CD4-positive, alpha-beta T cell treated with Interleukin-10 for 1 hour (primary cell): ENCODE results near the gene MIB2.
"Not testable (repeated sequence)": the region's sequence is repeated elsewhere in the genome, so short reads cannot be mapped to it uniquely, and the experiment has no call there.

ENCODE experiments used
- DNase-seq: peaks from one replicate; pipeline ENCODE4 v3.0.0-alpha.2; 2020

The MIB2 gene

GRCh38 chr1:1658583-1659549 lies 43.6 kb downstream of the MIB2 start, which contains the start of gene CDK11B:
Gene CDK11B, minus strand, starts transcription at chr1:1659004. Its CDS starts 1,519 bp downstream, at chr1:1657485.
- peak; percentile 96 for DNase-seq

GRCh38 chr1:1662392-1662791 lies 47.1 kb downstream of the MIB2 start:
- DNase-seq = not testable (repeated sequence)

DNA sequence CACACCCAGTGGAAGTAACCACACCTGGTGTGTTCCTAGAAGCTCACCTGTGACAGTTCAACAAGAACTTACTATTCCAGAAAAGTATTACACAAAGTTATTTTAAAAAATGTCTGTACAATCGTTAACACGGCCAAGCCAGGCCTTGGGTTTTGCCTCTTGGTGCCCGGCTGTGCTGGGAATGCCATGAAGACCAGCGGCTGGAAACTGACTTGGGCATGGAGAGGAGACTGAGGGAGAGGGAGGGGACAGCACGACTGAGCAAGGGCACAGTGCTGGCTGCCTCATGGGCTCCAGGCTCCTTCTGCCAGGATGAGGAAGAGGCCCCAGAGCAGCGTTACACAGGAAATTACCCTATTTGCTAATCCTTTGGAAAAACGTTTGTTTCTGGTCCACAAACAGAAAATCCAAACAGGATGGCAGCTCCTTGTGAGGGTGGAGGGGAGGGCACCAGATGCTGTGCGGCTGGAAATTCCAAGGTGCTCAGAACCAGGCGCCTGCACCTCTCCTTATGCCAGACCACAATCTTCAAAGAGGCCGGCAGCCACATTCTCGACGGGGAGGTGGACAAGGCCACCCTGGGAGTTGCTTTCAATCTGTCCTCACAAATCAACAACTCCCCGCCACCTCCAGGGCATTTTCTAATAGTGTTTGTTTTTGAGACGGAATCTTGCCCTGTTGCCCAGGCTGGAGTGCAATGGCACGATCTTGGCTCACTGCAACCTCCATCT lies 47.7 kb downstream of the MIB2 start:
- not testable (repeated sequence) for DNase-seq

DNA sequence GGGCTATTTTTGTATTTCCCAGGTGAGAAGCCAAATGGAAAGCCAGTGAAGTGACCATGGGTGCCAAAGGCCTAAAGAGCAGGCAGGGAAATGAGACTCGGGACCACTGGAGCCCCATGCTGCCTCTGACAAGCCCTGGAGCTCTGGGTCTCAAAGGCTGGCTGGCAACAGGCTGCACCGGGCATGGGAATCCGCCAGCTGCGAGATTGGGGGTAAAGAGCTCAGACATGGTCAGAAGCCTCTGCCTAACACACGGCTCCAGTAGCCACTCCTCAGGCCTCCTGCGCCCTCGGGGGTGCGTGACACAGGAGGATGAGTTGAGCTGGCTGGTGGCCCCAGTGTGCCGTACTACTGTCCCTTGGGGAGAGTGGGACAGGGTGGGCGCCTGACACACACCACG lies 49.0 kb downstream of the MIB2 start:
- DNase-seq = not testable (repeated sequence)

DNA sequence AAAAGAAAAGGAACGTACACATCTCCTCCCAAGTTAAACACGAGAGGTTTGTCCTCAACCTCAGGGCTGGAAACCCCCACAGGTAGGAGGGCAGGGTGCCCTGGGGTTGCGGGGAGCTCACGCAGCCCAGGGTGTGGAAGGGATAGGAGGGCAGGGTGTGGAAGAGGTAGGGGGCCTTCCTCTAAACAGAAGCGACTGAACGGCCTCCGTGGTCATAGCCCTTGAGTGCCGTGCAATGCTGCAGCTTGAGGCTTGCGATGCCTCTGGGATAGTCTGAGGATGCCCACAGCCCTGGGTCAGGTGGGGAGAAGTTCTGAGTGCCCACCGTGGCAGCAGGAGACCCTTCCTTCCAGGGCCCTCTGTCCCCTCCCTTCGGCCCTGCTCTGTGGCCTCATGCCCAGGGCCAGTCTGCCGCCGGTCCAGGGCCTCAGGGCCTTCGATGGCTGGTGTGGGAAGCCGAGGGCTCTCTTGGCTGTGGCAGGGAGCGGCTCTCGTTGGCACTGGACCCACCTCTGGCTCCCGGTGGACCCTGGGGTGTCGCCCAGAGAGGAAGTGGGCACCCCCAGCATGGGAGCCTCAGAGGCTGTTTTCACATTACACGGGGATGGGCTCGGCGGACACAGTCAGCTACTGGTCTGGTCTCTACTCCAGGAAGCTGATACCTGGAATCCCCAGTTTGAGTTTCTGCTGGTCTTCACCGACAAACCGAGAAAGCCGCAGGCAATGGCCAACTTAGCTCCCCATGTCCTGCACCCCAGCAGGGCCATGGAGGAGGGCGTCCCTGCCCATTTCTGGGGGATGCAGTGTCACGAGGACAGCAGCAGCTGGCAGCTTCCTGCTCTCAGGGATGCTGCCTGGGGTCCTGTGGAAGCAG lies 49.9 kb downstream of the MIB2 start:
- DNase-seq = no peak

GRCh38 chr1:1665815-1666251 lies 50.5 kb downstream of the MIB2 start:
- peak; percentile 30 for DNase-seq

DNA sequence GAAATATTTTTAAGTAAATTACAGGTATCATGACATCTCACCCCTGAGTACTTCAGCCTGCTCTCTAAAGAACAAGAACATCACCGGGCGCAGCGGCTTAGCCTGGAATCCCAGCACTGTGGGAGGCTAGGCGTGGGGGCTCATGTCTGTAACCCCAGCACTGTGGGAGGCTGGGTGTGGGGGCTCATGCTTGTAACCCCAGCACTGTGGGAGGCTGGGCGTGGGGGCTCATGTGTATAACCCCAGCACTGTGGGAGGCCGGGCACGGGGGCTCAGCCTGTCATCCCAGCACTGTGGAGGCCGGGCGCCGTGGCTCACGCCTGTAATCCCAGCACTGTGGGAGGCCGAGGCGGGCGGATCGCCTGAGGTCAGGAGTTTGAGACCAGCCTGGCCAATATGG lies 51.2 kb downstream of the MIB2 start:
- no peak for DNase-seq

DNA sequence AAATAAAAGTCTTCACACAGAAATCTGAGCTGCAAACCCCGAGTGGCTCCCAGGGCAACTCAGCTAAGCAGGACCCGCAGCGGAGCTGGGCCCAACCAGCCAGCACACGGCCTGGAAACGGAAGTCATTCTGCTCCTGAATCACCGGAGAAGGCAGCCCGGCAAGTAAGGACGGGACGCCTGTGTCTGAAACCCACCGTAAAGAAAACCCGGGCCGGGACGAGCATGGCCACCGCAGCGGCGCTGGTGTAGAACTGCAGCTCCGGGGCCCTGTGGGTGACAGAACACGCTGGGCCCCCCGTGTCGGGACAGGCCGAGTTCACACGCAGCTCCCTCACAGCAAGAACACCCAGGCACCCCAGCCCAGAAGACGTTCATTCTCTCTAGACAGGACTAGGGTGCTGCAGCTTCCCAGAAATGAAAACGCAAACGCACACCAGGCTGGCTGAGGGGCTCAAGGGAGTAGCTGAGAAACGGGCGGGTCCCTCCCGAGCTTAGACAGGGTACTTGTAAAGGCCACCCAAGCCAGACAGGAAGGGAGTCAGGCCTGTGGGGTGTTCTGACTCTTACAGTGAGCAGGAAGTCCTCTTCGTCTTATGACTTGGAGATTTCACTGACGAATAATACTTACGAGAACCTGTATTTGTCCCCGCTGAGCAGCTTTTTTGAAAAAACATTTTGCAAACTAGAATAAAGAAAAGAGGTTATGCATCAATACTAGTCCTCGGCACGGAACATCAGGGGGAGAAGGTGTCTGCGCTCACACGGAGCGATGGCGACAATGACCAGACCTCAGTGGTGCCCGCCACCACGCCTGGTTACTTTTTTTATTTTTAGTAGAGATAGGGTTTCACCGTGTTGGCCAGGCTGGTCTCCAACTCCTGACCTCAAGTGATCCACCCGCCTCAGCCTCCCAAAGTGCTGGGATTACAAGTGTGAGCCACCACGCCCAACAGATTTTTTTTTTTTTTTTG lies 54.5 kb downstream of the MIB2 start:
- DNase-seq = no peak

- DNase-seq = no peak
Measured at GRCh38 chr1:1670866-1671265, 55.6 kb downstream of the MIB2 start.

DNA sequence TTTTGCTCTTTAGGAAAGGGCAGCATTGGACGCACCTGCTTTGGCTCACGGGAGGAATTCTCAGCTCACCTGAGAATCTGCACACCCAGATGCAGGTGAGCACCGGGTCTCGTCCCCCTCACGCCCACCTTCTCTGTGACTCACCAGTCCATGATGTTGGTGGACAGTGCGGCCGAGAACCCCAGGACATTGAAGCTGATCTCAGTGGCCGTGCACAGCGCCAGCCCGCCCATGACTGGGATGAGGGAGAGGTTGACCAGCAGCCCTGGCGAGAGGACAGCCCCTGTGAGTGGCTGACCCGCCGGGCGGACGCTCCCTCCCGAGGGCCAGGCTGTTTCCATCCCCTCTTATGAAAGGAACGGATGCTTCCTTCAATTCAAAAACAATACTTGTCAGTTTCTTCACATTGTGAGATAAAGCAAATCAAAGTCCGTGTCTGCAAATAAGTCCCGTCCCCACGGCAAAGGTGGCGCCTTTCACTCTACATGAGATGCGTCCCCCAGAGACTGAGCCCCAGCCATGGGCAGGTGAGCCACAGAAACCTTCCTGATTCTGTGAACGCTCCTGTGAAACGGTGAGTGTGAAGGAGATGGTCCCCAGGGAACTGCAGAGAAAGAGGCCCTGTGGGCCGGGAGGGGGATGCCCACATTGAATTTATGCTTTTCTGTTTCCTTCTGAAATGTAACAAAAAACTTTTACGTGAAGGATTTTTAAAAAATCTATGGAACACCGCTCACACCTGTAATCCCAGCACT lies 56.2 kb downstream of the MIB2 start:
- no peak for DNase-seq

DNA sequence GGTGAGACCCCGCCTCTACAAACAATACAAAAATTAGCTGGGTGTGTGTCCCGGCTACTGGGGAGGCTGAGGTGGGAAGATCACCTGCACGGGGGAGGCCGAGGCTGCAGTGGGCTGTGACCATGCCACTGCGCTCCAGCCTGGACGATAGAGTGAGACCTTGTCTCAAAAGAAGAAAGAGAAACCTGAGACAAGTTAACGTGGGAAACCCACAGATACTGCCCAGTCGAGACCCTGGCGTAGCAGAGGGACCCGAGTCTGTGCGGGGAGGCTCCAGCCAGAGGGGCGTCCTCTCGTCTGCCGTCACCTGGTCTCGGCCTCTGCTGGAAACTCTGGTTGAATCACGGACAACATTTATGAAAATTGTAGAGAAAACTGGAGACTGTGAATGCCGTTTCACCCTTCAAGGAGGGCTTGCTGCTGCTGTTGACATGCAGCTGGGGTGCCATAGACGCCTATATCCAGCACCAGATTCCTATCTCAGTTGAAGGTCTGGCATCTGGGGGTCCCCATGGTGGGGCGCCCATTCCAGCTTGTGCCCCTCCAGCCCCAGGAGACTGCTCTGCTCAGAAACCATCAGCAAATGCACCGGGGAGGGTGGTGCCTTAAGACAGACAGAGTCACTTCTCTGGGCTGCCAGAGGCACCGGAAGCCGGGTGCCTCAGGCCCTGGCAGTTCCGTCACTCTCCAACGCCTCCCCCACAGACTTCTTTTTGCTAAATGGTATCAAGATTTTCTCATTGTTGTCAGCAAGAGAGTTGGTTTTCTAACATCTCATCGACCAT lies 57.1 kb downstream of the MIB2 start:
- no peak for DNase-seq

GRCh38 chr1:1674806-1675205 lies 59.5 kb downstream of the MIB2 start:
- not testable (repeated sequence) for DNase-seq

GRCh38 chr1:1675218-1675617 lies 59.9 kb downstream of the MIB2 start:
- not testable (repeated sequence) for DNase-seq

GRCh38 chr1:1676087-1676486 lies 60.8 kb downstream of the MIB2 start:
- DNase-seq = not testable (repeated sequence)

DNA sequence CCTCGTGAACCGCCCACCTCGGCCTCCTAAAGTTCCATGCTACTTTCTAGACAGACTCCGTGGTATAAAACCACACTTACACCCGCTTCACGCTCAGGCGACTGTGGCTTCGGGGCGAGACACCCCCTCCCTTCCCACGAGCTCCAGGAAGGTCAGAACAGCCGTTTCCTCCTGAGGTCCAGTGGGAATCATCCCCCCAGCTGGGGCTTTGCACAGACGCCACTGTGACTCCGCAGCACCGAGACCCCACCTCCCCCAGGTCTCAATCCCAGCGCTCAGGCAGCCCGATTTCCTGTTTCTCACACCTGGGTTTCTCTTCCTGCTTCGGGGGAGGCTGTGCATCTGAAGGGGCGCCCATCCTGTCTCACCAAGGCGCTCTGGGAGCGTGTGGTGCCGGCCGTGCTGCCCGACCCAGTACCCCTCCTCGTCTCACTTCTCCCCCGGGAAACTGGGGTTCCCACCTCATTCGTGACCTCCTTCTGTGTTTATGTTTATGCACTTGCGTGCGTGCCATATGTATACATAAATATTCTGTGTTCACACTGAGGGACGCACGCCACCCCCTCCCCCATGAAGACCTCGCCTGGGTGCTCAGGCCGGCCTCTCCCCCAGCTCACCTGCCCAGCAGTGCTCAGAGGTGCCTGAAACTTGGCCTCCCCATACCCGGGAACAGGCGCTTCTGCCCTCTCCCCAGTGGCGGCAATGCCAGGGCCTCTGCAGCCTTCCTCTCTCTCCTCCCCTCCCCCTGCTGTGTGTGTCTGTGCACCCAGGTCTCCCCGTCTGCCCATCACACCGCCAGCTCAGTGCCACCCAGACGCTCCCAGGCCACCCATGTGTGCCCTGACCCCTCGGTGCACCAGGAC lies 62.6 kb downstream of the MIB2 start:
- DNase-seq = peak; percentile 55

GRCh38 chr1:1678581-1679380 lies 63.5 kb downstream of the MIB2 start:
- peak; percentile 58 for DNase-seq
